GM12891 (cell line): Measurements from ENCODE around the gene IL2RA.

ENCODE experiments used
- POLR2A ChIP-seq: IDR thresholded peaks from 2 replicates; pipeline ENCODE4 v1.6.1; 2011; ENCODE audit warnings: low read depth, low read length, control low read depth
- POLR2AphosphoS5 ChIP-seq: IDR thresholded peaks from 2 replicates; pipeline ENCODE4 v1.6.1; 2011; ENCODE audit warnings: low read depth, low read length, control low read depth
- SPI1 ChIP-seq: IDR thresholded peaks from 2 replicates; pipeline ENCODE4 v1.6.1; 2011; ENCODE audit warnings: low read depth, low read length, control low read depth
- TAF1 ChIP-seq: IDR thresholded peaks from 2 replicates; pipeline ENCODE4 v1.6.1; 2011; ENCODE audit warnings: low read depth, low read length, control low read depth

GRCh38 chr10:6059506-6059905, 2.7 kb downstream of the IL2RA start:
- TF ChIP-seq POLR2A = no peak
- TF ChIP-seq TAF1 = no peak
- no peak for TF ChIP-seq SPI1
- no peak for TF ChIP-seq POLR2AphosphoS5
